HEK293T (cell line): ENCODE measurements around the gene TNRC6C.

ENCODE experiments used
- NFRKB ChIP-seq: fragments of 450-650 bp; IDR thresholded peaks from 2 replicates; pipeline ENCODE4 v1.6.1; 2016; ENCODE audit warnings: mild to moderate bottlenecking, moderate library complexity
- SUZ12 ChIP-seq: fragments of 450-650 bp; IDR thresholded peaks from 2 replicates; pipeline ENCODE4 v1.6.1; 2016; ENCODE audit warnings: mild to moderate bottlenecking

- TF ChIP-seq NFRKB (no peak), SUZ12 (no peak)
Measured at GRCh38 chr17:77962348-77962747, 3.8 kb downstream of the TNRC6C start.
